HUES64 (cell line): ENCODE results near the gene SLC44A4.

ENCODE experiments used
- H3K27ac ChIP-seq: 2 replicates; pipeline ENCODE4 v1.7.0; 2013; ENCODE audit warnings: low read depth, low read length, inconsistent platforms
- H3K27me3 ChIP-seq: 2 replicates; pipeline ENCODE4 v1.6.1; 2013; ENCODE audit warnings: mild to moderate bottlenecking, low read length; ENCODE audit not compliant: insufficient read depth
- H3K36me3 ChIP-seq: 2 replicates; pipeline ENCODE4 v1.6.1; 2013; ENCODE audit warnings: mild to moderate bottlenecking, low read length; ENCODE audit not compliant: insufficient read depth
- H3K4me1 ChIP-seq: 2 replicates; pipeline ENCODE4 v1.6.1; 2013; ENCODE audit warnings: mild to moderate bottlenecking, low read length, moderate library complexity; ENCODE audit not compliant: insufficient read depth
- H3K4me3 ChIP-seq: 2 replicates; pipeline ENCODE4 v1.5.1; 2013; ENCODE audit warnings: mild to moderate bottlenecking, low read length, moderate library complexity
- H3K9ac ChIP-seq: 2 replicates; pipeline ENCODE4 v1.6.1; 2013; ENCODE audit warnings: mild to moderate bottlenecking, low read depth, low read length
- H3K9me3 ChIP-seq: 2 replicates; pipeline ENCODE4 v1.6.1; 2013; ENCODE audit warnings: low read depth, low read length; ENCODE audit not compliant: insufficient read depth
- WGBS: fragments of 150-250, 120-280 bp; methylation state at CpG from one replicate; pipeline ENCODE4 v1.1.7; 2013; ENCODE audit warnings: missing lambda C conversion rate; 5-methylcytosine and 5-hydroxymethylcytosine counted together

Gene SLC44A4

DNA sequence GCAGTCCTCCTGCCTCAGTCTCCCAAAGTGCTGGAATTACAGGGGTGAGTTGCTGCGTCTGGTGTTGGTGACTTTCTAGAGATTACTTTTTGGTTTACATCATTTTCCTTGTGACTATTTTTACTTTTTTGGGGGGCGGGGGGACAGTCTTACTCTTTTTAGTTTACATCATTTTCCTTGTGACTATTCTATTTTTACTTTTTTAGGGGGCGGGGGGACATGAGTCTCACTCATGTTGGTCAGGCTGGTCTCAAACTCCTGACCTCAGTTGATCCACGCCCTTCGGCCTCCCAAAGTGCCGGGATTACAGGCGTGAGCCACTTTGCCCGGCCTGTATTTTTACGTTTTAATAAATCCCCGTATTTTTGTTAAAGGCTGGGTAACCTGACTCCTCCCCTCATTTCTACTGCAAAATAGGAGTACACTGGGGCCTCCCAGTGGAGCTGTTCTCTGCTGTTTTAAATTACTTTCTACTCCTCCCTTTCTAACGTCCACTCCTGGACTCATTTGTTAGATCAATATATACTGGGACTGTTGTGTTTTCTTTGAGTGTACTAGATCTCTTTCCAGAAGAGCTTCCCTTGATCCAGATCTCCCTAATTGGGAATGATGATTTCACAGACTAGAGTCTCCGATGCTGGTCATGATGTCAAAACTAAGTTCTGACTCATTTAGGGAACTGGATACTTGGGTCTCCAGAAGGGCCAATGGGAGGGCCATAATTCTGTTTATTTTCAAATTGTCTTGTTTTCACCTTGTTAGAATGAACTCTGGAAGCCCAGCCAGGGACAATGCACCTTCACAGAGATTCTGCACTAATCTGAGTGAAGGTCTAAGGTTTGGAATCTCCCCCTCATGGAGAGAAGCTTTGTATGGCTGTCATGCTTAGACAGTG is 42.1 kb downstream of the SLC44A4 start:
- peak overlapping the region; percentile 98 for H3K4me3 ChIP-seq
- H3K27ac ChIP-seq = peak overlapping the region; percentile 97
- no peaks in the 10 kb centered on the region for H3K27me3 ChIP-seq
- no peaks in the 10 kb centered on the region for H3K9me3 ChIP-seq
- peaks cover 55% of the 10 kb centered on the region for H3K36me3 ChIP-seq
- peak overlapping the region; percentile 99 for H3K9ac ChIP-seq
- H3K4me1 ChIP-seq = peaks cover 9% of the 10 kb centered on the region
- 29% methylated on average over 9 of the region's 12 CpGs for WGBS

DNA sequence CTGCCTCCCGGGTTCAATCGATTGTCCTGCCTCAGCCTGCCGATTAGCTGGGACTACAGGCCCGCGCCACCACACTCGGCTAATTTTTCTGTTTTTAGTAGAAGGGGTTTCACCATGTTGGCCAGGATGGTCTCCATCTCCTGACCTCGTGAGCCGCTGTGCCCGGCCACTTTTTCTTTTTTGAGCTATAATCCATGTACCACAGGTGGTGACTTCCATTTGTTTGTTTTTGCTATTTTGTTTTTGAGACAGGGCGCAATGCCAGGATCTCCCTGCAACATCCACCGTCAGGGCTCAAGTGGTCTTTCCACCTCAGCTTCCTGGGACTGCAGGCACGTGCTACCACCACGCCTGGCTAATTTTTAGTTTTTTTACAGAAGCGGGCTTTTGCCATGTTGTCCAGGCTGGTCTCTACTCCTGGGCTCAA is 42.7 kb downstream of the SLC44A4 start:
- H3K36me3 ChIP-seq = peaks cover 55% of the 10 kb centered on the region
- WGBS = 5% methylated on average over 14 of the region's 14 CpGs
- peak overlapping the region; percentile 97; the same call in 1 of the 2 replicates for H3K27ac ChIP-seq
- H3K27me3 ChIP-seq = no peaks in the 10 kb centered on the region
- H3K4me3 ChIP-seq = peak overlapping the region; percentile 98
- H3K9me3 ChIP-seq = no peaks in the 10 kb centered on the region
- H3K9ac ChIP-seq = peak overlapping the region; percentile 99
- peaks cover 9% of the 10 kb centered on the region for H3K4me1 ChIP-seq

DNA sequence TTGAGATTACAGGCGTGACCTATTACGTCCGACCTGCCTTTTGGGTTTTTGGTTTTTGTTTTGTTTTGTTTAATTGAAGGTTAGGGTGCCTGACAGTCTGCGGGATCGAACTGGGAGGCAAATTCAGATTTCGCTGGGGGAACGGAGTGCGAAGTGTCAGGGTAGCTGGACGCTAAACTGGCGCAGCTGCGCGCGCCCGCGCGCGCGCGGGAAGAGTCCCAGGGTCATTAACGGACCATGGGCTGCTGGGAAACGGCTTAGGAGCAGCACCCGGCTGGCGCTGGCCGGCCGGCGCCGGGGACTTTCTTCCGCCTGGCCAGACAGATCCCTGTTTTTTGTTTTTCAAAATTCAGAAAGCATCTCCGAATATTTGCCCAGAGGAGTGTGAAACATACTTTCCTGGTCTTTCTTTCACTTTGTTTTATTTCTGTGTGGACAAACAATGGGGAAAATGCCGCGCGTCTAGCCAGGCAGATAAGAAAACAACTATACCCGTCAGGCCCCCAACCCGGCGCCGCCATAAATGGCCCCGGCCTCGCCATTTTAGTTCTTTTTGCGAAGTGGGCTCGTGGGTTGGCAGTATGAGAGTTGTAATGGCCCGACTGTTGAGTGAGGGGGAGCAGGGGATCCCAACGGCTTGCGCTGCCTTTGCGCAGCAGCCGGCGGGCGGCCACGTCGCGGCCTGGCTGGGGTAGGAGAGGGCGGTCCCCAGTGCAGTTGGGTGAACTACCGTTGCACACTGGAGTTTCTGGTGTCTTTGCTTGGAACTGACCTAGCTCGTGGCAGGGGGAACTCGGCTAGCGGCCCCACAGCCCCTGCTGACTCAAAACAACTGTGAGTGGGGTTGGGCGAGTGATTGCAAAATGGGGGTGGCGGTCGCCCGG is 44.2 kb downstream of the SLC44A4 start:
- Histone ChIP-seq H3K4me1 (peaks cover 9% of the 10 kb centered on the region), H3K36me3 (peaks cover 42% of the 10 kb centered on the region)

DNA sequence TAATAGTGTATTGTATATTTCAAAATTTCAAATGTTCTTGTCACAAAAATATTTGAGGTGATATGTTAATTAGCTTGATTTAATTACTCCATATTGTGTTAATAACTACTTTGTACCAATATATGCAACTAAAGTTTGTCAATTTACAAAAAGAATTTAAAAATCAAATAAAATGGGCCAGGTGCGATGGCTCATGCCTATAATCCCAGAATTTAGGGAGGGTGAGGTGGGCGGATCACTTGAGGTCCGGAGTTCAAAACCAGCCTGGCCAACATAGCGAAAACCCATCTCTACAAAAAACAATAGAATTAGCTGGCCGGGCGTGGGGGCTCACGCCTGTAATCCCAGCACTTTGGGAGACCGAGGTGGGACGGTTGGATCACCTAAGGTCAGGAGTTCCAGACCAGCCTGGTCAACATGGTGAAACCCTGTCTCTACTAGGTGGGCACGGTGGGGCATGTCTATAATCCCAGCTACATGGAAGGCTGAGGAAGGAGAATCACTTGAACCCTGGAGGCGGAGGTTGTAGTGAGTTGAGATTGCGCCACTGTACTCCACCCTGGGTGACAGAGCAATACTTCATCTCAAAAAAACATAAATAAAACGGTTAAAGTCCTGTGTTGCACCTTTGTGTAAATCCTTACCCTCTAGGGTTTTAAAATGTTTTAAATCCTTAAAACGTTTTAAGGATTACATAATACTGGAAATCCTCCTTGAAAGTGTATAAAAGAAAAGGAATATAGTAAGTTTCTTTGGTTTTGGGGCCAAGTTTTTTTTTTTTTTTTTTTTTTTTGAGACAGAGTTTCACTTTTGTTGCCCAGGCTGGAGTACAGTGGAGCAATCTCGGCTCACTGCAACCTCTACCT is 47.2 kb downstream of the SLC44A4 start:
- peaks cover 11% of the 10 kb centered on the region for H3K36me3 ChIP-seq
- no peak overlapping the region for H3K9ac ChIP-seq
- H3K27ac ChIP-seq = no peak overlapping the region
- H3K9me3 ChIP-seq = no peaks in the 10 kb centered on the region
- H3K4me3 ChIP-seq = peak overlapping the region; percentile 67; the same call in 1 of the 2 replicates
- WGBS = 95% methylated on average over 14 of the region's 15 CpGs
- H3K27me3 ChIP-seq = no peaks in the 10 kb centered on the region
- H3K4me1 ChIP-seq = no peaks in the 10 kb centered on the region

More for the DNA sequence above, 44.2 kb downstream of the SLC44A4 start:
- WGBS = 3% methylated on average over 59 of the region's 59 CpGs
- no peaks in the 10 kb centered on the region for H3K9me3 ChIP-seq
- H3K27ac ChIP-seq = peak overlapping the region; percentile 97
- H3K4me3 ChIP-seq = peak overlapping the region; percentile 98
- H3K9ac ChIP-seq = peak overlapping the region; percentile 99
- H3K27me3 ChIP-seq = no peaks in the 10 kb centered on the region

DNA sequence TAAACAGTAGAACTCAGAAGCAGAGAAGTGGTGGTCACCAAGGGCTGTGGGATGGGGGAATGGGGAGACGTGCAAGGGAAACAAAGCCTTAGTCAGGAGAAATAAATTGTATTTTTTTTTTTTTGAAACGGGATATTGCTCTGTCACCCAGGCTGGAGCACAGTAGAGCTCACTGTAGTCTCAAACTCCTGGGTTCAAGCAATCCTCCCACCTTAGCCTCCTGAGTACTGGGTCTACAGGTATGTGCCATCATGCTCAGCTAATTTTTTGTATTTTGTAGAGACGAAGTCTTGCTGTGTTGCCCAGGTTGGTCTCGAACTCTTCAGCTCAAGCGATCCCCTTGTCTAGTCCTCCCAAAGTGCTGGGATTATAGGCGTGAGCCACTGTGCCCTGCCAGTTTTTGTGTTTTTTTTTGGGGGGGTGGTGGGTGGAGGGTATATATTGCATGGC is 47.9 kb downstream of the SLC44A4 start:
- Histone ChIP-seq H3K4me1 (no peaks in the 10 kb centered on the region), H3K4me3 (peak overlapping the region; percentile 67), H3K27me3 (no peaks in the 10 kb centered on the region), H3K9me3 (no peaks in the 10 kb centered on the region), H3K27ac (no peak overlapping the region), H3K9ac (peak overlapping the region; percentile 25; the same call in 1 of the 2 replicates), H3K36me3 (peaks cover 5% of the 10 kb centered on the region)
- WGBS = 86% methylated on average over 6 of the region's 6 CpGs

DNA sequence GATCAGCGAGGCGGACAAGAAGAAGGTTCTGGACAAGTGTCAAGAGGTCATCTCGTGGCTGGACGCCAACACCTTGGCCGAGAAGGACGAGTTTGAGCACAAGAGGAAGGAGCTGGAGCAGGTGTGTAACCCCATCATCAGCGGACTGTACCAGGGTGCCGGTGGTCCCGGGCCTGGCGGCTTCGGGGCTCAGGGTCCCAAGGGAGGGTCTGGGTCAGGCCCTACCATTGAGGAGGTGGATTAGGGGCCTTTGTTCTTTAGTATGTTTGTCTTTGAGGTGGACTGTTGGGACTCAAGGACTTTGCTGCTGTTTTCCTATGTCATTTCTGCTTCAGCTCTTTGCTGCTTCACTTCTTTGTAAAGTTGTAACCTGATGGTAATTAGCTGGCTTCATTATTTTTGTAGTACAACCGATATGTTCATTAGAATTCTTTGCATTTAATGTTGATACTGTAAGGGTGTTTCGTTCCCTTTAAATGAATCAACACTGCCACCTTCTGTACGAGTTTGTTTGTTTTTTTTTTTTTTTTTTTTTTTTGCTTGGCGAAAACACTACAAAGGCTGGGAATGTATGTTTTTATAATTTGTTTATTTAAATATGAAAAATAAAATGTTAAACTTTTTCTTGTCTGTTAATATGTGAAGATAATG is 49.0 kb downstream of the SLC44A4 start:
- Histone ChIP-seq H3K4me3 (peak overlapping the region; percentile 67), H3K36me3 (no peaks in the 10 kb centered on the region), H3K9me3 (no peaks in the 10 kb centered on the region), H3K27me3 (no peaks in the 10 kb centered on the region), H3K27ac (no peak overlapping the region), H3K4me1 (peaks cover 7% of the 10 kb centered on the region), H3K9ac (peak overlapping the region; percentile 50; the same call in 1 of the 2 replicates)
- 39% methylated on average over 12 of the region's 15 CpGs for WGBS

DNA sequence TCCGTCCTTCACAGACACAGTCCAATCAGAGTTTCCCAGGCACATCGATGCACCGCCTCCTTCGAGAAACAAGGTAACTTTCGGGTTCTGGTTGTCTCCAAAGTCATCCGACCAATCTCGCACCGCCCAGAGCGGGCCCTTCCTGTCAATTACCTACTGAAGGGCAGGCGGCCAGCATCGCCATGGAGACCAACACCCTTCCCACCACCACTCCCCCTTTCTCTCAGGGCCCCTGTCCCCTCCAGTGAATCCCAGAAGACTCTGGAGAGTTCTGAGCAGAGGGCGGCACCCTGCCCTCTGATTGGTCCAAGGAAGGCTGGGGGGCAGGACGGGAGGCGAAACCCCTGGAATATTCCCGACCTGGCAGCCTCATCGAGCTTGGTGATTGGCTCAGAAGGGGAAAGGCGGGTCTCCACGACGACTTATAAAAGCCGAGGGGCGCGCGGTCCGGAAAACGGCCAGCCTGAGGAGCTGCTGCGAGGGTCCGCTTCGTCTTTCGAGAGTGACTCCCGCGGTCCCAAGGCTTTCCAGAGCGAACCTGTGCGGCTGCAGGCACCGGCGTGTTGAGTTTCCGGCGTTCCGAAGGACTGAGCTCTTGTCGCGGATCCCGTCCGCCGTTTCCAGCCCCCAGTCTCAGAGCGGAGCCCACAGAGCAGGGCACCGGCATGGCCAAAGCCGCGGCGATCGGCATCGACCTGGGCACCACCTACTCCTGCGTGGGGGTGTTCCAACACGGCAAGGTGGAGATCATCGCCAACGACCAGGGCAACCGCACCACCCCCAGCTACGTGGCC is 51.3 kb downstream of the SLC44A4 start, which contains the start of gene HSPA1B:
Gene HSPA1B, plus strand, starts transcription at position 453 of the 794 bp plus-strand sequence. Its CDS starts 213 bp downstream, at position 666.
- Histone ChIP-seq H3K27me3 (no peaks in the 10 kb centered on the region), H3K9ac (peak within 1 kb of the TSS; percentile 80), H3K4me3 (peak within 1 kb of the TSS; percentile 79), H3K27ac (peak within 1 kb of the TSS; percentile 74), H3K36me3 (no peaks in the 10 kb centered on the region), H3K4me1 (peaks cover 10% of the 10 kb centered on the region), H3K9me3 (no peaks in the 10 kb centered on the region)
- WGBS = under 1% methylated on average over 50 of the region's 56 CpGs

DNA sequence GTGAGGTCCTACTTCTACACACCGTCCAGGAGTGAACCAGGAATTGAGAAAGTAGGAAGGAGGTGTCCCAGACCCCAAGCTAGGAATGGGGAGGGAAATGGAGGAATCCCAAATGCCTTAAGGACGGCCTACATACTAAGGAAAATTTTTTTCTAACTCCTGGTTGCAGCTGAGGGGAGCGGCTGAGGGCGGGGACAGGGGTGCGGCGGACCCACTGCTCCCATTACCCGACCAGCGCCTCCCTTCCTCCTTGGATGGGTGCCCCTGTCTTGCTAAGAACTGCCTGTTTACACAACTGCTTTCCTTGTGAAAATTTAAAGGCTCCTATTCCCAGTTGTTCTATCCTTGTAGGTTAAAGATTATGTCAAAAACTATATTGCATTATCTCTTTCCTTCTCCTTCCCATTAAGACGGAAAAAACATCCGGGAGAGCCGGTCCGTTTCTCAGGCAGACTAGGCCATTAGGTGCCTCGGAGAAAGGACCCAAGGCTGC is 52.0 kb downstream of the SLC44A4 start:
- Histone ChIP-seq H3K4me3 (peak overlapping the region; percentile 52), H3K36me3 (no peaks in the 10 kb centered on the region), H3K9me3 (no peaks in the 10 kb centered on the region), H3K27ac (peak overlapping the region; percentile 74), H3K4me1 (peaks cover 10% of the 10 kb centered on the region), H3K27me3 (no peaks in the 10 kb centered on the region), H3K9ac (peak overlapping the region; percentile 71)
- WGBS = 4% methylated on average over 13 of the region's 13 CpGs

DNA sequence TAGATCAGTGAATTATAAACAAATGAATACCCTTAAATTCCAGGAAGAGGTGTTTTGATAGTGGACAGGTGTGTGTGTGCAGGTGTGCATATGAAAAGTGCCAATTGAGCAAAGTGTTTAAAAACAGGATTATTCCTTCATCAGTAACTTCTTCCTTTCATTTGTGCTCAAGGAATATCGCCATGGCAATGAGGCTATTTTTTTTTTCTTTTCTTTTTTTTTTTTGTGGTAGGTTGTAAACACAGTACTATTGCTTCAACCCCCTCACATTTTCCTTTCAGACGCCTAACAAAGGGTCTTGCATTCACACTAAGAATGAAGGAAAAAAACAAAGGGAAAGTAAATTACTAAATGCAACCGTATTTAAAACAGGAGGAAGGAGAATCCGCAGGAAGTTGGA is 53.2 kb downstream of the SLC44A4 start:
- Histone ChIP-seq H3K27me3 (no peaks in the 10 kb centered on the region), H3K4me1 (peaks cover 10% of the 10 kb centered on the region), H3K27ac (peak overlapping the region; percentile 84), H3K36me3 (no peaks in the 10 kb centered on the region), H3K4me3 (peak overlapping the region; percentile 17; the same call in 1 of the 2 replicates), H3K9ac (peak overlapping the region; percentile 58), H3K9me3 (no peaks in the 10 kb centered on the region)
- 65% methylated on average over 2 of the region's 4 CpGs for WGBS
